Stimulated activated CD8-positive, alpha-beta memory T cell treated with anti-CD3 and anti-CD28 coated beads, Interleukin-15, amount 100 ng/mL, for 24 hours (primary cell): ENCODE results near the gene LARP4B.
"Not testable (repeated sequence)": the region's sequence is repeated elsewhere in the genome, so short reads cannot be mapped to it uniquely, and the experiment has no call there.

Source experiments
- DNase-seq: peaks from one replicate; pipeline ENCODE4 v3.0.0-alpha.2; 2020; ENCODE audit warnings: low read depth

The LARP4B gene

DNA sequence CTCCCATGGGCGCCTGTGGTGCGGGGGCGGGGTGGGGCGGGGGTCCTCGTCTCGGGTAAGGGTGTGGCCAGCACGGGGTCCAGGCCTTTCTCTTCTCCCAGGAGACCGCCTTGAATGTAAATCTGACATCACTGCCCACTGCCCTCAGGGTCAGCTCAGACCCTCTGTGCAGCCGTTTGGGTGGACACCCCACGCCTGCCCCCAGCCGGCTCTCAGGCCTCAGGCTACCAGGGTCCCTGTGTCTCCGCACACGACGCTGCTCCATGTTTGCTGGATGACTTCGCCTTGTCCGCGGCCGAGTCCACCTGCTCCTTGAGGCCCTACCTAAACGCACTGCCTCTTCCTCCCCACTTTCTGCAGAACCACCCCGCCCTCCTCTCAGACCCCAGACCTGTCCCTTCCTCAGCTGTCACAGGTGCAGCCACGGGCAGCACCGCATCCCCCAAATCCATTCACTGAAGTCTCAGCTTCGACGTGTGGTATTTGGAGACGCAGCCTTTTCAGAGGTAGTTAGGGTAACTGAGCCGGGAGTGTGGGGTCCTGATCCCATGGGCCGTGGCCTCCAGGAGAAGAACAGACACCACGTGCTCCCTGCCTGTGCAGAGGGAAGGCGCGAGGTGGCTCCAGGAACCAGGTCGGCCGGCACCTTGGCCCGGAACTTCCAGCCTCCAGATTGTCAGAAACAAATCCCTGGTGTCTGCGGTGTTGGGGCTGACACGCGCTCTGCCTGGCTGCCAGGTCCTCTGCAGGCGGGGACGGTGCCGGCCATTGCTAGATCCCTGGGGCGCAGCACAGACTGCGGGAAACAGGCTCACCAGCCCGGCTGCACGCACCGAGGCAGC lies 144.7 kb downstream of the LARP4B start:
- no peak for DNase-seq

DNA sequence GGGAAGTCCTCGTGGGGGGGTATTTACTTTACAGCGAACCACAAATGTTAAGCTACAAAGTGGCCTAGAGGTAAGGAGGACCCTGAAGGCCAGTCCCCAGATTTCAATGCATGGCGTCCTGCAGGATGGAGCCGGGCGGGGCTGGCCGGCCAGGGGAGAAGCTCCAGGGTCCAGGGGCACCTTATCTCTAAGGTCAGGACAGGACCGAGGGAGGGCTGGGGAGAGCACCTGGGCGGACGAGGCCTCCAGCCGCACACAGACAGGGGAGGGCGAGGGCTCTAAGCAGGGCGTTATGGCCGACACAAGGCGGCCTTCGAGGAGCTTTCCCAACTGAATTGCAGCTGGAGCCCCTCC lies 145.7 kb downstream of the LARP4B start:
- no peak for DNase-seq

DNA sequence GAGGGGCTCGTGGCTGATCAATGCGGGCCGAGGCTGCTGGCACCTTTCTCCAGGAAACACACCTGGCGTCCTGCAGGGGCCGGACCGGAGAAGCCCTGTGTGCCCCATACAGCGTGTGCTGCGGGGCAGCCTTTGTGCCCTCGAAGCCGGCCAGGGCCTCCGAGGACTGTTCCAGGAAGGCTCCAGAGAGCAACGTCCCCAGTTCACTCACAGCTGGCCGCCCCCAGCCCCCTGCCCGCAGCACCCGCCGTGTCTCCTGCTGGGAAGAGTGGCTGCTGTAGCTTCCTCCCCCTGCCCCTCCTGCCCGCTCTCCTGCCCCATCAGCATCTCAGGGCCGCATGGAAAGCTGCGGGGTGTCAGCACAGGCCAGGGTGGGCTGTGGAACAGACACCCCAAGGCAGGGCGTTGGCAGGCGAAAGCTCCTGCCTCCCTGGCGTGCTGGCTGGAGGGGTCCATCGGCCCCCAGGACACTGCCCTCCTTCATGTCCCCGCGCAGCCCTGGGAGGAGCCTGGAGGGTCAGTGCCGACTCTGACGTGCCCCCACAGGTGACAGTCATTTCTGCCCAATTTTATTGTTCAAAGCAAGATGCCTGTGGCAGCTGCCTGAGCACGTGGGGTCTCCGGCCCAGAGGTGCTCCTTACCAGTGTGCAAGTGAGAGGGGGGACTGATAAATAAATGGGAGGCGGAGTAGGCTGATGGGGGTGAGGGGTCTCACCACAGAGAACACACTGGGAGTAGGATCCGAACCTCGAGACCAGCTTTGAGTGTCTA lies 146.2 kb downstream of the LARP4B start:
- no peak for DNase-seq

DNA sequence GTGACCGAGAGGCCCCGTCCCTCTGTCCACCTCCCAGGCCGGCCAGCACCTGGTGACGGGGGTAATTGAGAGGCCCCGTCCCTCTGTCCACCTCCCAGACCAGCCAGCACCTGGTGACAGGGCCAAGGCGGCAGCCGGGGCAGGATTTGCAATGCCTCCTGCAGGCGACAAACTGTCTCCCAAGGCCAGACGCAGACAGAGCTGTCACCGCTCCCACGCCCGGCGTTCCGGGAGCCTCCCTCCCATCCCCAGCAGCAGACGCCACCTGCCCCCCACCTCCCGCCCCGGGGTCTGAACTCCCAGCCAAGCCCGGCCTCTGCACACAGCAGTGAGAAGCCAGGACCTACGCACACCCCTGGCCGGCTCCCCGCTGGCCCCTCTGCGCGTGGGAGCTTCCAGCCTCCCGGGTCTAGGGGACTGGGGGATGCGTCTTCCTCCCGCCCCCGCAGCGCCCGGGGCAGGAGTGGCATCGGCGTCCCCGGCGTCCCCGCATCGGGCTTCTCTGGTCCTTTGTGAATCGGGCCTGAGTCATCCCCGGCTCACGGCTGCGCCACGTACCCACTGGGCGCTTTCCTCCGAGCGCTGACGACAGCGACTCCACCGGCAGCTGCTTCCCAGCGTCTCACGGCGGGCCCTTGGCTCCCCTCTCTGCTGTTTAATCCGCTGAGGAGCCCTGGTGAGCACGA lies 147.0 kb downstream of the LARP4B start:
- DNase-seq, result peak; percentile 32

DNA sequence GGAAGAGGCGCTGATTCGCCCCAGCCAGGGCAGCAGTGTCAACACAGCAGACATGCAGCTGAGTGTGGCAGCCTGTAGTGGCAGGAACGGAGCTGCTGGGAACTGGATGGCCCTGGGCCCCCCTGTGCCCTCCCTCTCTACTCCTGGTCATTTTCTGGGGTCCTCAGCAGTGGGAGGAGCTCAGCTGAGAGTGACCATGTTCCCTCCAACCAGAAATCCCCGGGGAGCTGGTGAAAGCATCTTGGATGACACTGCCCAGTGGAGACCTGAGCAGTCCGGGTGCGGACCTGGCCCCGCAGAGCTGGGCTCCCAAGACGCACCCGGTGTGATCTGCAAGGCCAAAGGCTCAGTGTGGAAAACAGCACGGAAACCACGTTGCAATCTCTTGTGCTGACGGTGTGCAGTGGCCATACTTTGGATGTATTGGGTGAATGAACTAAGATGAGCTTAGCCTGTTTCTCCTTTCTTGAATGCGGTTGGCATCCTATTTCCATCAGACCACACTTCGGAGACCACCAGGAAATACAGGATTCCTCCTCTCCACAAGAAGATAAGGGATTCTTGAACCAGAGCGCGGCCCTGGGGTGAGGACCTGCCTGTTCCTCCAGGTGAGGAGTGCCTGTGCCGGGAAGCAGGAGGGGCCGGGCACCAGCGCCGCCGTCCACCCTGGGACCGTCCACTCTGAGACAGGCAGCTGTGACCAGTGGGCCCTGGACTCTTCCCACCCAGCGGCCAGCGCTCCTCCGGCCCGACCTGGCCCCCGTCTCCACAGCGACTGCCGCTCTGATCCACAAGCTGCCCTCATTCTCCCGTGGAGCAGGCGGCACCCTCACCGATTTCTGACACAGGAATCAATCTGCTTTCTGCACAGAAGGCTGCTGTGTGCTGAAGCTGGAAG lies 148.5 kb downstream of the LARP4B start:
- DNase-seq, result no peak

DNA sequence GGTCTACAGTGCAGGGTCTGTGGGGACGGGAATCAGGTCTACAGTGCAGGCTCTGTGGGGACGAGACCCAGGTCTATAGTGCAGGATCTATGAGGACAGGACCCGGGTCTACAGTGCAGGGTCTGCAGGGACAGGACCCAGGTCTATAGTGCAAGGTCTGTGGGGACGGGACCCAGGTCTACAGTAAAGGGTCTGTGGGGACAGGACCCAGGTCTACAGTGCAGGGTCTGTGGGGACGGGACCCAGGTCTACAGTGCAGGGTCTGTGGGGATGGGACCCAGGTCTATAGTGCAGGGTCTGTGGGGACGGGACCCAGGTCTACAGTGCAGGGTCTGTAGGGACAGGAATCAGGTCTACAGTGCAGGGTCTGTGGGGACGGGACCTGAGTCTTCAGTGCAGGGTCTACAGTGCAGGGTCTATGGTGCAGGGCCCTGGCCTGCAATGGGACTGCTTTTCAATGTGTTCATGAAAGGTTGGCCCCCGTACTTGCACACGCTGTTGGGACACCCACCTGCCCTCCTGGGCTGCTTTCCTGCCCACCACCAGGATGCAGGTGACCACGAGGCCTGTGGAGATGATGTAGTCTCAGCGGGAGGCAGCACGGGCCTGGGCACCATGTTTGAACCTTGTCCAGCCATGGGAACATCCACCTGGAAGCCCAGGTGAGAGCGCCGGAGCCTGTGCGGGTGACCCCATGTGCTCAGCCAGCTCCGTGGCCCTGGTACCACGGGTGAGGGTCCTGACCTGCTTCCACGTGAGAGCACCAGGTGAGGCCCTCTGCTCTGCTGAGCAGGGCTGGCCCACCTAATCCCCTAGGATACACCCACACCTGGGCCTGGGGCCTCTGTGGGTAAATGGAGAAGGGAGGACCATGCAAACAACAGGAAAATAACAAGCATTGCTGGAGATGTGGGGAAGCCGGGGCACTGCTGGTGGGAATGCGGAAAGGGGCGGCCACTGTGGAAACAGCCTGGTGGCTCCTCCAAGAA lies 150.7 kb downstream of the LARP4B start:
- no peak for DNase-seq

DNA sequence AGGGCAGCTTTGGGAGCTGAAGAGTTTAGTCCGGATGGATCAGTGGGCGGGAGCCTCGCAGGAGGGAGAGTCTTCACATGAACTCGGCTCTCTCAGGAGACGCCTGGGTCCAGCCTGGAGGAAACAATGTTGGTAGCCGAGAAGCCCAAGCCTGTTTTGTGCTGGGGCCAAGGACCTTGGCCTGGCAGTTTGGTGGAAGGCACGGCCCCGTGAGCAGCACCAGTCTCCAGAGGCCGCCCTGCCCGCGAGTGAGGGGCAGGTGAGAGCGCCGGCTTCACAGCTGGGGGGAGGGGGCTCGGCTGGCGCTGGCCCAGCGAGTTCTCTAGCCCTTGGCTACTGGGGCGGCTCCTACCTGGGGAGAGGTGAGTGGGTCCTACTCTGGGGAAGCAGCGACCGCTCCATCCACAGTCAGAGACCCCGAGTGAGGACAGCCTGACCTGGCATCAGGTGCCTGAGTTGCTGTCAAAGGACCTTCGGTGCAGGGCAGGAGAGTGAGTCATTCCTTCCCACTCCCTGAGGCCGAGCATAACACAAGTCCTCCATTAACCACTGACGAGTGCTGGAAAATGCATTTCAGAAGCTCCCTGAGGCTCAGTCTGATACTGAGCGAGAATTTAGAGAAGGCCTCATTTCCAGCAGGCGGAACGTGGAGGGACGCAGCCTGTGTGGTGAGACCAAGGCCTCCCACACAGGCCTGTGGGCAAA lies 152.7 kb downstream of the LARP4B start:
- no peak for DNase-seq

DNA sequence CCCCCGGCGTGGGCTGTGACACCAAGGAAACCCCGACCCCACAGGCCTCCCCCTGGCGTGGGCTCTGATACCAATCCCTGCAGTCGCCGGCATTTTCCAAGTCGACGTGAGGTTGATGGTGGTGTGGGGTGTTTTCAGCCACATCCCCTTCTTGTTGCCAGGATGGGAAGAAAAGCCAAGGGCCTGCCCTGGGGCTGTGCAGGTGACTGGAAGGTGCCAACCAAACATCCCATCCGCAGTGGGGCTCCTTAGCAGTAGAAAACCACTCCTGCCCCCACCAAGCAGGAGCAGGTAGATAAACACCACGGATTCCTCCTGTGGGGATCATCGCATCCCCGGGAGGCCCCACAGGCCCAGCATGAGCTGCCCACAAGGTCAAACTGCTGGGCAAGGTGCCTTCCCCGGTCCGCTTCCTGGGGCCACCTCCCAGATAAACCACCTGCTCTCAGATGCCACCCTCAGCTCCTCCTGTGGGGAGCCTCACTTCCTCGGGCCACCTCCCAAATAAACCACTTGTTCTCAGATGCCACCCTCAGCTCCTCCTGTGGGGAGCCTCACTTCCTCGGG lies 153.5 kb downstream of the LARP4B start:
- no peak for DNase-seq

DNA sequence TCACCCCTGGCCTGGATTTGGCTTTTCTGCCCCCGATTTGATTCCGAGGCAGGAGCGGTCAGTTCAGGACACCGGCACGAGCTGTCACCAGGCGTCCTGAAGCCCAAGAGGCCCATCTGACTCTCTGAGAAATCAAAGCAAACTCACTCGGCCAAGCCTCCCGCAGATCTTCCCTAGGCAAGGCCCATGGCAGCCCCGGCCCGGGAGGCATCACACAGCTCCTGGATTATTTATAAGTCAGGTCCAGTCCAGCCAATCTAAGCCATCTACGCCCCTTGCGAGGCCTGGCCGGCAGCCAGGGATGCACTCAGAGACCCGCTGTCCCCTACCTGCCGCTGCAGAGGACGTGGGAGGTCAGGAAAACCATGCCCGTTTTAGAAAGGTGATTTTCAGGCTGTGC lies 154.7 kb downstream of the LARP4B start:
- DNase-seq, result no peak

DNA sequence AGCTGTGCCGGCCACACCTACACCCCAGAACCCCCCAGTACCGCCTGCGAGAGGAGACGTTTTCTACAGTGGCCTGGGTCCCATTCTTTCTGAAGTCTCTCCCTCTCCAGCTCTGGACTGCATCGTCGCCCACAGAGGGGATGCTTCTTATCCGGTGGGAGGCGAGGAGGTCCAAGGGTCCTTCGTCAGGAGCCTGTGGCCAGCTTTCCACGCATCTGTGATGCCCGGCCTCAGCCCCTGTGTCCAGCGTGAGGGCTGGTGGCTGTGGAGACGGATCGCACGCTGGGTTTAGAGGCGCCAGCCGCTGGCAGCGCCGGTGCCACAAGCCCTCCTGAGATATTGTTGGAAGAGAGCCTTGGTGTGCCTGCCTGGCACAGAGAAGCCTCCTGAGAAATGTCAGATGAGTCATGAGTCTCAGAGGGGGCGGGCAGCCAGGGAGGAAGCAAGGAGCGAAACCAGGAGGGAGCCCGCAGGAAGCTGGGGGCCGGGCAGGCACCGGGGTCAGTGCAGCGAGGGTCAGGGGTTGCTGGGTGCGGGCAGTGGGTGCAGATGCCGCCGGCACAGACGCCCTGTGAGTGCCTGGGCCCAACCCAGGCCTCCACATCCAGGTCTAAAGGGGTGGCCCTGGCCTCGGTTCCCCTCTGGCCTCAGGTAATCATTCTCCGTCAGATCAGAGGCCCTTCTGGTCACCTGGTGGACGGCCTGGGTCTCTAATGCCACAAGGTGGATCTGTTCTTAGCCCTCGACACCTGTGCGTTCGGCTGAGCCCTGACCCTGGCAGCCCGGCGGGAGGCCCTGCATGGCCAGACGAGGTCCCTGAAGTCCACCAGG lies 156.0 kb downstream of the LARP4B start:
- no peak for DNase-seq

DNA sequence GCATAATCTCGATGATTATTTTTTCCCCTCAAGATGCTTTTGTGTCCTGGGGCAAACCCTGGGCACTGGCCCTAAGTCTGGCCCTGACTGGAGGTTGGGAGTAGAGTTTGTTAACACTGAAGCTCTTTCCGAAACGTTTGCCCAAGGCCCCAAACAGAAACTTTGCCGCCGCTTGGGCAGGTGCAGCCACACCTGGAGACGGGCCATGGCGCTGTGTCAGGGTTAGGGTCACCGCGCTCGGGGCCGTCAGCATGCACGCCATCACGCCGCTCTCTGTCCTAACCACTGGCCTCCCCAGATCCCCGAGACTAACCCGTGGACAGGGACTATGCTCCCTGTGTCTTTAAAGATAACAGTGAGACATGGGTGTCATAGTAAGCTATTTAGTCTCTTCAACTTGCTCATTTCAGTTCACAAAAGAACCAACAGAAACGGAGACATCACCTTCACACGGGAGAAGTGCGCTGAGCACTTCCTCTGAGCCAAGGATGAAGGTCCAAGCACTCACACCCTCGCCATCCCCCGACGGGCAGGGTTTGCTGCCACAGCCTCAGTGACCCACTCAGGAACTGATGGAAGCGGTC lies 156.8 kb downstream of the LARP4B start:
- no peak for DNase-seq

DNA sequence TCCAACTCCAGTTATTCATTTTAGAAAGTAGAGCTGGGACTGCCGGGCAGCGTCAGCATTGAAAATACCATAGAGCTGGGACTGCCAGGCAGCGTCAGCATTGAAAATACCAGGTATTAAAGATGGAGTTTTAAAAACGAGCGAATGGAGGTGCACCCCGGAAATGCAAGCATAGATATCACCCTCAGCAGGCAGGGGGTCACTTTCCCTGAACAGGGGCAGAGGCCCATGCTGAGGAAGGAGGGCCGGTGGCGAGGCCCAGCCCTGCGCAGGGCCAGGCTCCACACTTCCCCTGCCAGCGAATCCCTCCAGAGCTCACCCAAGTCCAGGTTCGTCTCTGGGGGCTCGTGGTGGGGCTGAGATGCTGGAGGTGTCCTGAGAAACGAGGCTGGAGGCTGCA lies 157.3 kb downstream of the LARP4B start:
- no peak for DNase-seq

DNA sequence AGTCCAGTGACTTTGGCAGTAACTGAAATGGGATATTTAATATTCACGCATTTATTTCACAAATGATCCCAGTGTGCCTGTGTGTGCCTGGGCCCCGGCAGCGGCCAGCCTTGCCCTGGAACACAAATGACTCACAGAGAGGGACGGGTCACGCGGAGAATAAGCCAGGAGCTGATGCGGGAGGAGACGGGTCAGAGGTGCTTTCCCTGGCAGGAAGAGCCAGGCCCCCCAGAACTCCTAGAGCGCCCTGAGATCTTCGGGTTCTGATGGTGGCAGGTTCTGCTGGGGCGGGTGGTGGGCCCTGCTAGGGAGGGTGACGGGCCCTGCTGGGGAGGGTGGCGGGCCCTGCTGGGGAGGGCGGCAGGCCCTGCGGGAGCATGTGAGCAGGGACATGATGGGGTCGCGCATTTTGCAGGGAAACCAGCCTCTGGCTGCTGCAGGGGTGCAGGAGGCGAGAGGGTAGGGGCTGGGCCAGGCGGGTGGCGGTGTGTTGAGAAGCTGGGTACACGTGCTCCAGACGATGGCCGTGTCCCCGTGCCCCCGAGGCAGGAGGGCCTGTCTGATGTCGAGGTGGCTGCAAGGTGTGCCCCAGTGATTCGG lies 157.8 kb downstream of the LARP4B start:
- DNase-seq, result no peak

DNA sequence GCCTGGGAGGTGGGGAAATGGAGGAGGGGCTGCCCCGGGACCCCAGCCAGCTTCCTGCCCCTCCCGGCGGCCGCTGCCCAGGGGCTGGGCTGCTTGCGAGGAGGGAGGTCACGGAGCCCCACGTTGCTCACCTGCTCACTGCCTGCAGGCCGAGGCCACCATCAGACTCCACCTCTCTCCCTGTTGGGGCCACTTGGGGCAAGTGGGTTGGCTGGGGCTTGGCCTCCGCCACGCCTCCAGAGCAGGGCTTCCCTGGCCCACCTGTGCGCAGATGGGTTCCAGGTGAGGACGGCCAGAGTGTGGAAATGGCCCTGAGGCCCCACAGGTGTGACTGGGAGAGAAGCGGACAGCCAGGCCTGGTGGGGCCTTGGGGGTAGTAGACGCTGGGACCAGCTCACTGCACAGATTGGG lies 159.3 kb downstream of the LARP4B start:
- DNase-seq, result no peak

DNA sequence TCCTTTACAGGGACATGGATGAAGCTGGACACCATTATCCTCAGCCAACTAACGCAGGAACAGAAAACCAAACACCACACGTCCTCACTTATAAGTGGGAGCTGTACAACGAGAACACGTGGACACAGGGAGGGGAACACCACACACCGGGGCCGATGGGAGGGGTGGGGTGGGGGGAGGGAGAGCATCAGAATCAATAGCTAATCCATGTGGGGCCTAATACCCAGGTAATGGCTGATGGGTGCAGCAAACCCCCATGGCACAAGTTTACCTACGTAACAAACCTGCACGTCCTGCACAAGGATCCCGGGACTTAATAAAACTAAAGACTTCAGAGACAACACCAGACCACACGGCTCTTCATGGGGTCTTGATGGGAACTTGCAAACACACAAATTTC lies 159.9 kb downstream of the LARP4B start:
- DNase-seq, result no peak

DNA sequence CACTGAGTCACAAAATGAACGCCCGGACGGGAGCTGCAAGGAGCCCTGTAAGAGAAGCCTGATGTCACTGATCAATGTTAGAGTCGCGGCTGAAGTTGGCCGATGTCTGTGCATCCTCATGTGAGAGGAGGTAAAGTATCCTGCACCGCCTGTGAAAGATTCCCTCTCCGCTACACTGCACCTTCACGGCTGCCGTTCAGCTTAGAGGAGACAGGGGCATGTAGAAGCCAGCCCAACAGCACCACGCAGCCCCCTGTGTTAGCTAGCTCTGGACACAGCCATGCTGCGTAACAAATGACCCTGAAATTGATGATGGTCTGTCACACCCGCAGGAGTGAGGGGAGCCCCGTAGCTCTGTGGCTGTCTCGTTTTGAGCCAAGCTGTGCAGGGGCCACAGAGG lies 160.5 kb downstream of the LARP4B start:
- no peak for DNase-seq

DNA sequence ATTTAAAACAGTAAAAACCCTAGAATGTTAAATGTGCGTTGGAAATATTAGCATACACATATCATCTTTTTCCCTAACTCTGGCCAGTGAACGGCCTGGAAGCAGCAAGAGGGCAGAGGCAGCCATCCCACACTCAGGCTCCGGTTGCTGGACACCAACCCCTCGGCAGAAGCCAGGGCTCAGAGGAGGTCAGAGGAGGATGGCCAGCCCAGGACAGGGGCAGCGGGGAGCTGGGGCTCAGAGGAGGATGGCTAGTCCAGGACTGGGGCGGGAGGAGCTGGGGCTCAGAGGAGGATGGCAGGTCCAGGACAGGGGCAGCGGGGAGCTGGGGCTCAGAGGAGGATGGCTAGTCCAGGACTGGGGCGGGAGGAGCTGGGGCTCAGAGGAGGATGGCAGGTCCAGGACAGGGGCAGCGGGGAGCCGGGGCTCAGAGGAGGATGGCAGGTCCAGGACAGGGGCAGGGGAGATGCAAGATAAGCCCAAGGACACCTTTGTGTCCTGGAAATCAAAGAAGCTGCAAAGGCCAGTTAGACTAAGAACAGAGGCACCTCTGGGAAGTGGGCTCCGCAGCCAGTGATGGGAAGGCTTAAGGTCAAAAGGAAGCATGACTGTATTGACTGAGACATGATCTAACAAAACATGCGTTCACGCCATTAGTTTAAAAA lies 161.3 kb downstream of the LARP4B start:
- not testable (repeated sequence) for DNase-seq
